HG02852 (cell line): ENCODE measurements around the gene AASDHPPT.

Experiments used
- ATAC-seq: cut with Tn5 transposase; IDR thresholded peaks from one replicate; pipeline ENCODE4 v1.9.1; 2021; ENCODE audit warnings: mild to moderate bottlenecking, moderate library complexity; ENCODE audit not compliant: unreplicated experiment

AASDHPPT gene

GRCh38 chr11:106086135-106086534 lies 8.7 kb downstream of the AASDHPPT start:
- ATAC-seq, result no peak

DNA sequence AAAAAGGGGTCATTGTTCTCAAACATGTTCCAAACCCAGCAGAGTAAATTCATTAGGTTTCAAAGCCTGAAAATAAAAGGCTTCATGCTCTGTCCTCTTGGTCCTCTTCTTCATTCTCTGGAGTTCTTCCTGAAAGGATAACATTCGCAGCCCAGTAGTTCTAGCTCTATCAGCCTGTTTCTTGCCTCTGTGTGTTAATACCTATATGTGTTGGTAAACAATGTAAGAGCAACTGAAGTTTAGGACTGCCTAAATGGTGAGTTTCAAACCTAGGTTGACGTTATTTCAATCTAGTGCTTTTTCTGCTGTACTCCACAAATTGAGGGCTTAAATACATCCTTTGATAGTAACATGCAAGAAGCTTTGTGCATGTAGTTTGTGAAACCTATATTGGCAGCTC lies 9.4 kb downstream of the AASDHPPT start:
- ATAC-seq, result no peak

DNA sequence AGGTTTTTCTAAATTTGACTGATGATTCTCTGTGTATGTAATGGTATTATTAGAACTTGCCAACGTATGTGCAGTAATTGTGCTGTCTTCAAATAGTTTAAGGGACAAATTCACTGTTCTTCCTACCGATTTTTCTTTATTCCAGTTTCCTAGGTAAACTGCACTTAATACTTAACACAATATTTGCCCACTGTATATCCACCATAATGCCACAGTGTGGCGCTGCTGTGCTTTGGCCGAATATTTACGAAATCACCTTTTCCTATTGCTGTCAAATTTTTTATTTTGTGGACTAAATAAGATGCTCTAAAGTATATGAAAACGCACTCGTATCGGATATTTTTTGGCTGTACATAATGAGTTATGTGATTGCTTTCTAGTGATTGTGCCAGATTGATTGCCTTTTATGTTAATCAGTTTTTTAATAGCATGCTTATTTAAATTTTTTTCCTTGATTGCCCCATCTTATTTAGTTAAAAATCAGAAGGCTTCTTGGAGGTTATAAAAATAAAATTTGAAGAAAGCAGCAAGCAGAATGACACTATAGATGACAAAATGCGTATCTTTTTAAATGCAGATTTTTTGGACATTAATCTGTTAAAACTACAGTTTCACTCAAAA lies 10.5 kb downstream of the AASDHPPT start:
- no peak for ATAC-seq

DNA sequence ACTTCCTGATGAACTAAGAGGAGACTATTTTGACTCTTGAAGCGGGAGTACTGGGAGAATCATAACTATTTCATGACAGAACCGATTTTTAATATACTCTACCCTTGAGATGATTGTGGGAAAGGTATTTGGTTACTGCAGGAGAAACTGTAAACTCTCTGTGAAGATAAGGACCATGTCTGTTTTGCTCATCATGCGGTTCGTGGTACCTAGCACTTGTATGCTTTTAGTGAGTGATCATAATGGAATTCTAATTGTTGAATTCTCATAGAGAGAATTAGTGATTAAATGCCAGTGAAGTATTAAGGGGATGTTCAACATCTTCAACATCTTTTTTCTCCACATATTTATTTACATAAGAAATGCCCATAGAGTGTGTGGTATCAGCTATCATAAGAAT lies 11.4 kb downstream of the AASDHPPT start:
- ATAC-seq, result no peak

- peak; percentile 99 for ATAC-seq
These were observed 14.1 kb downstream of the AASDHPPT start for GRCh38 chr11:106091480-106092123.

GRCh38 chr11:106092446-106092845 lies 15.0 kb downstream of the AASDHPPT start:
- ATAC-seq, result no peak

DNA sequence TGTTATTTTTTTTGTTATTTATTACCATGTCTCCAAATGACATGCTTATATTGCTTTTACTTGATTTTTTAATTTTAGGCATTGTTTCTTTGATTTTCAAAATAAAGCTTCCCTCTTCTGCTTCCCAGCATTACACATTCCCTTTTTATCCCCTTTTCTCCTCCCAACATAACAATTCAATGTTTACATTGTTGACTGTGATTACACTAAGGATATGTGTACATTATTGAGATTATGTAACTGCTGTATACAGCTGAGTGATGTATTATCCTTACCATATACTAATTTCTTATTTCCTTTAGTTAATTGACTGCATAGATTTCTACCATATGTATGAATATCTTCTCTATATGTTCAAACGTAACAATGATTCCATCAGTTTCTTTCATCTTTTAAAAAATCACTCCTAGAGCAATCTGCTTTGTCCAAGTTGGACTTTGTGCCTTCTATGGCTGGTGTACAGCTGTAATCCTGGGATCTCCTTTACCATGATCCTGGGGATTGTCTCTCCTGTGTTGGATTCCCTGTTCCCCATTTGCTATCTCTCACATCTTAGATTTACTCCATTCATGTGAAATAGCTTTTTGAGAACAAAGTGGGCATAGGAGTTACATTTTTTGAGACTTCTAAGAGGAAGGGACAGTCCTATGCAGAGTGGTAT lies 21.6 kb downstream of the AASDHPPT start:
- ATAC-seq, result no peak

GRCh38 chr11:106101370-106101769 lies 23.9 kb downstream of the AASDHPPT start:
- ATAC-seq, result no peak

DNA sequence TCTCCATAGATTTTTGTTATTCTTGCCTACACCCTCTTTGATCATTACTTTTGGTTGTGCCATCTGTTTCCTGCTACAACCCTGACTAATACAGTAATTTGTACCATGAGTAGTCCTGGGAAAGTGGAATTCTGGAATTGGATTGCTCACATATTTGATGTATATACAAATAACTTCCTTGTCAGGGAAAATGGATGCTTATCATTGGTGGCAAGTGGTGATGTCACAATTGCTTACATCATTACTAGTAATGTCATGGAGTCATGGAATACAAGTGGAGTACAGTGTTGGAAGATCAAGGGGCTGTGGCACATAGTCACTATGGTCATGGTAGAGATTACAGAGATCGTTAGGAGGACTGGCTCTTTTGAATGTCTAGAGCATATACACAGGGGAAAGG lies 24.4 kb downstream of the AASDHPPT start:
- ATAC-seq, result no peak

DNA sequence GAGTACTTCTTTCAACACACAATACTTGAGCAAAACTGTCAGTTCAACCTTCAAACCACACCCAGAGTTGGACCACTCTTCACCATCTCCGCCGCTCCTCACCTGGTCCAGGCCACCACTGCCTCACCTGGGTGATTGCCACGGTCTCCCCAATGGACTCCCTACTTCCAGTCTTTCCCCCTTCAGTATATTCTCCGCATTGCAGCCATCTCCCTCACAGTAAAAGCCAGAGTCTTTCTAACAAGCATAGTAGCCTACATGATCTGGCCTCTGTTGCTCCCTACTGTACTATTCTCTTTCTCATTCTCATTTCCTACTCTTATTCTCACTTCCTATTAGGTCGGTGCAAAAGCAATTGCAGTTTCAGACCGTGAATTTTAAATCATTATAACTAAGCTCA lies 28.5 kb downstream of the AASDHPPT start:
- no peak for ATAC-seq

- no peak for ATAC-seq
These were observed 44.3 kb downstream of the AASDHPPT start for GRCh38 chr11:106121570-106122320.

- no peak for ATAC-seq
These were observed 50.1 kb downstream of the AASDHPPT start for GRCh38 chr11:106127604-106128003.

DNA sequence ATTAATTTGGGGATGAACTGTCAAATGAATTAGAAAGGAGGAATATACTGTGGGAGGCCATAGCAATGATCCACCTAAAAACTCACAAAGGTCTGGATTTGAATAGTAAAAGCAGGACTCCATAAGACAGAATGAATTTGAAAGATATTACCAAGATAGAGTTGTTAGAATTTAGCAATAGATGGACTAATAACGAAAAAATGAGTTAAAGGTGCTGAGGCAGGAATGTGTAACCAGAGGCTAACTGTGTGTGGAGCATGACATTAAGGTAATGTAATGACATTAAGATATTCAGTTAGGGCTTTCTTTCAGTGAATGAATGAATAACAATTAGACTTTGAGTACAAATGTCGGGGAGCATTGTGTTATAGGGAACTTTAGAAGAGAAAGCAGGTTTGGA lies 51.3 kb downstream of the AASDHPPT start:
- ATAC-seq, result no peak

DNA sequence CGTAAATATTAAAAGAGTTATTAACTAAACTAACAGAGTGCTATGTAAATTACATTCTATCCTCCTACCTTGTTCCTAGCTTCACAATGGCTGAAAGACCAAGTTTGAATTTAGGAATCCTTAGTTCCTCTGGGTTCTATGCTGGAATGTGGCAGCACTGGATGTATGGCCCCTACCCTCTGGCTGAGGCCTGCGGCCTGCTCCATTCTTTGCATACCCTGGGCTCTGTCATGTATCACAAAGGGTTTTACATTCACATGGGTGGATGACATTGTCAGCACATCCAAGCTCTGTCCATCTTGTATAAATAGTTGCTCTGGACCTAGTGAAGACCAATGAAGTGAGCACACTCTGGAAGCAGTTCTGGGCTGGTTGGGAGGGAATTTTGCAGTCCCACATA lies 54.5 kb downstream of the AASDHPPT start:
- ATAC-seq, result no peak

- no peak for ATAC-seq
These were observed 55.3 kb downstream of the AASDHPPT start for GRCh38 chr11:106132582-106133354.

GRCh38 chr11:106133529-106133928 lies 56.1 kb downstream of the AASDHPPT start:
- no peak for ATAC-seq

DNA sequence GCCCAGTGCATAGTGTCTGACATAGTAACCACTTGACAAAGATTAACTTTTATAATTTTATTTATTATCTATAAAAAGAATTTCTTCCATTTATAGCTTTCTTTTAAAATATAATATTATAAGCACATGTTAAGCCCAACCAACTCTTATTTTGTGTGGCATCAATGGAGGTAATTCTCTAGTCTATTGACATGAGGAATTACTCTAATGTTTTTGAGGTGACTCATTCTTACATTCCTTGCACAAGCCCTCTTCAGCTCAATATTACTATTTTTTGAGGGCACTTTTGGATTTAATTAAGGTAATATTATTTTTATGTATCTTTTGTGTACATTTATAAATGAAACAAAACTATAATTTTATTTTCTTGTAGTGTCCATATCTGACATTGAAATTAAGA lies 59.6 kb downstream of the AASDHPPT start:
- no peak for ATAC-seq

DNA sequence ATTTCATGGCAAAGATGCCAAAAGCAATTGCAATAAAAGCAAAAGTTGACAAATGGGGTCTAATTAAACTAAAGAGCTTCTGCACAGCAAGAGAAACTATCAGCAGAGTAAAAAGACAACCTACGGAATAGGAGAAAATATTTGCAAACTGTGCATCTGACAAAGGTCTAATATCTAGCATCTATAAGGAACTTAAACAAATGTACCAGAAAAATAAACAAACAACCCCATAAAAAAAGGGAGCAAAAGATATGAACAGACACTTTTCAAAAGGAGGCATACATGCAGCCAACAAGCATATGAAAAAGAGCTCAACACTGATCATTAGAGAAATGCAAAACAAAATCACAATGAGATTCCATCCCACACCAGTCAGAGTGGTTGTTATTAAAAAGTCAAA lies 60.3 kb downstream of the AASDHPPT start:
- no peak for ATAC-seq
